GM19468 (cell line): ENCODE results near the gene CSMD2.

Source experiments
- ATAC-seq: cut with Tn5 transposase; IDR thresholded peaks from one replicate; pipeline ENCODE4 v1.9.1; 2021; ENCODE audit warnings: mild to moderate bottlenecking, moderate library complexity, moderate number of reproducible peaks; ENCODE audit not compliant: unreplicated experiment; ENCODE audit errors: extremely low read depth

Gene CSMD2

DNA sequence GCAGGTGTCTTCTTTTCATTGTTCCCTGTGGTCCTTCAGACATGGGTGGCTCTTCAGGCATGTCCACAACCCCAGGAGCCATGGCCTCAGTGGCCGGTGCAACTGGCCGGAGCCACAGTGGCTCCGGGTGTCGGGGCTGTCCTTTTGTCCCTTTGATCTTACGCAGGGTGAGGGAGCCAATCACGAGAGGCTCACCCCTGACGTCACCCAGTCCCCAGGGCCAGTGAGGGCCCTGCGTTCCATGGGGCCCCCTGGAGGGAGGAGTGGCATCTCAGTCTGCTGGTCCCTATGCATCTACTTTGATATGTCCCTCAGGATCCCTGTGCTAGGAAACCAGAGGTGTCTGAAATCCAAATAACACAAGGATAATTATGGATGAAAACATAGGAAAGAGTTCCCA lies 663.3 kb downstream of the CSMD2 start:
- no peak for ATAC-seq

DNA sequence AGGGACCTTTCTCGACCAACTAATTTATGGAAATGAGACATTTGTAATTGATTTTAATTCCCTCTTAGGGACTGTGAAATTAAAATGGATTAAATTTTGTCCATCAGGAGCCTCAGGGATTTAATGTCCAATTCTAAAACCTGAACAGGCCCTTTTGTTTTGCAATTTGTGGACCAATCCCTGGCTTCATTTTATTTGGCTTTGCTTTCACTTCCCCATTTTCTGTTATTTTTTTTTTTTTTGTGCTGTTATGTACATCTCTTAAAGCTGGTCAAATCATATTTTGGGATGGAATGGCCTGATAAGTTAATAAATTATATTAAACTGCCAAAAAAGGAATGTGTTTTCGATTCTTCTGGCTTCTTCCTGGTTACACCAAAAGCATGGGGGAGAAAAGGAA lies 663.7 kb downstream of the CSMD2 start:
- ATAC-seq, result no peak

DNA sequence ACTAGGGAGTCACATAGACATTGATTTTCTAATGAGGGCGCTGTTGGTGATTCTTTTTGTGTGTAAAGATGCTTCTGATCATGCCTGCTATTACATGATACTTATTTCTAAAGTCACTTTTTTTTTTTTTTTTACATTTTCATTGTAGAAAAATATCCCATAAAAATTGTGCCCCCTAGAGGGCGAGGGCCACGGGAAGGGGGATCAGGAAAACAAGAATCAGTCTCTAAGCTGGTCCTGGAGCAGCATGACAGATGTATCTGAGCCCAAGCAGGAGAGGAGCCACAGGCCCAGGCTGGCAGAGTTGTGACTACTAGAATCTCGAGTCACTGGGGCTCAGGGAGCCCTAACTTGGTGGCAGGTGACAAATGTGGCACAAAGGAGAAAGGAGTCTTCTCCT lies 664.5 kb downstream of the CSMD2 start:
- no peak for ATAC-seq

GRCh38 chr1:33497410-33497809 lies 667.6 kb downstream of the CSMD2 start:
- no peak for ATAC-seq

GRCh38 chr1:33494929-33495328 lies 670.1 kb downstream of the CSMD2 start:
- no peak for ATAC-seq

GRCh38 chr1:33488624-33489023 lies 676.4 kb downstream of the CSMD2 start:
- no peak for ATAC-seq

DNA sequence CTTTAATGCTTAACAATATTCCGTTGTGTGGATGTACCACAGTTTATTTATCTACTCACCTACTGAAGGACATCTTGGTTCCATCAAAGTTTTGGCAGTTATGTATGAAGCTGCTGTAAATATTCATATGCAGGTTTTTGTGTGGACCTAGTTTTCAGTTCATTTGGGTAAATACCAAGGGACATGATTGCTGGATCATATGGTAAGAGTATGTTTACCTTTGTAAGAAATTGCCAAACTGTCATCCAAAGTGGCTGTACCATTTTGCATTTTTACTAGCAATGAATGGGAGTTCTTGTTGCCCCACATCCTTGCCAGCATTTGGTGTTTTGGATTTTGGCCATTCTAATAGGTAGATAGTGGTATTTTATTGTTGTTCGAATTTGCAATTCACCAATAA lies 682.6 kb downstream of the CSMD2 start:
- ATAC-seq, result no peak

DNA sequence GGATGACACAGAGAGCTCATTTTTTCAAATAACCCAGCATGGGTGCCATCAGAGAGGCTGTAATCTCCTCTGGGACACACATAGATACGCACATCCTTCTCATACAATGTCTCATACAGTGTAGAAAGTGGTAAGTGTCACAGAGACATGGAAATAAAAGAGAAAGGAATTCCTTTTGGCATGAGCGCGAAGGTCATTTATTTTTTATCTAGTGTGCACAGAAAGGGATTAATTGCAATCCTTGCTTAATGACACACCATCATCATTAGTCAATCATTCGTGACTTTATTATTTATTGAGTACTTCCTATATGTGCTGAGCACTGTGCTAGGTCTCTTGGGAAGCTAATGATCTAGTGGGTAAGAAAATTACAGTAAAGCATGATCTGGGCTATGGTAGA lies 687.6 kb downstream of the CSMD2 start:
- ATAC-seq, result no peak

- no peak for ATAC-seq
Observed at GRCh38 chr1:33473900-33474299, 691.1 kb downstream of the CSMD2 start.

DNA sequence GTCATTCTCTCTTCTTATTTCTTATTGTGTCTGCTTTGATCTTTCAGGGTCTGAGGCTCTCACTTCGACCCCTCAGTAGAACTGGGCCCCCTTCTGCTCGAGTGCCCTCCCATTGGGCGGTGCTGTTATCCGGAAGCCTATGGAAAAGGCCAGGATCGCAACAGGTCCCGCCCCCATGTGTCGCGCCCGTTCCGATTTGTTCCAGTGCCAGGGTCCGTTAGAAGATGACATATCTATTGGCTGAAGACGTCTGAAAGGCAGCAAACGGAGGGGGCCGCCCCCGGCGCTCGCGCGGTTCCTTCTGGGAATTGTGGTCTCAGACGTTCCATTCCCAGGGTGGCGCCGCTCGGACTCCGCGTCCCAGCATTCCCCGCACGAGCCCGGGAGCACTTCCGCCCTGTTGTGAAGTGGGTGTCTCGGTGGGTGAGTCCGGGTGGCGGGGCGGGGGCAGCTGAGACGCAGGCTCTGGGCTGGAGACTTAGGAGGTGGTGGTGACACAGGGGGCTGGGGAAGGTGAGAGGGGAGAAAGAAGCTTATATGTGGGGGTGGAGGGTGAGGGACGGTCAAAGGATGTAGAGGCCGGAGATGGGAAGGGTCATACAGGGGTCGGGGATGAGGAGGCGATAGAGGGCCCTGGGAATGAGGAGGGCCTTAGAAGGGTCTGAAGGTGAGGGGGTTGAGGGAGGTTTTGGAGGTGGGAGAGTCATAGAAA lies 692.6 kb downstream of the CSMD2 start, which contains the start of gene ZSCAN20:
ZSCAN20 (plus strand) TSS at position 377 of the 712 bp plus-strand sequence. CDS start 6,644 bp downstream, outside the sequence.
- ATAC-seq, result peak; percentile 61

- no peak for ATAC-seq
Observed at GRCh38 chr1:33471416-33471815, 693.6 kb downstream of the CSMD2 start.

- ATAC-seq, result peak; percentile 40
Observed at GRCh38 chr1:33470495-33471012, 694.5 kb downstream of the CSMD2 start.

DNA sequence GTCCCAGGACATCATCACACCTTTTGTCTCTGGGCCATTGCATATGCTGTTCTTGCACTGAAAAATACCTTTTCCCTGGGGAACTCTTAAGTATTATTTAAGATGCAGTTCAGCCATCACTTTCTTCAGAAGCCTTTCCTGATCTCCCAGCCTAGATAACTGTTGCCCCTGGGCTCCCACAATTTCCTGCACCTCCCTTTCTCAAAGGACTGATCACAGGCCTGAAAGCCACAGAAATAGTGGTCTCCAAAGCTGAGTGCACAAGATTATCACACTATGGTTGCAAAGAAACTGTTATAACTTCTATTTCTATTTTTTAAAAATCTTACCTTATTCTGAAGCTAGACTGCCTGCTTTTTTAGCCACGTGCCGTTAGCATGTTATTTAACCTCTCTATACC lies 695.3 kb downstream of the CSMD2 start:
- ATAC-seq, result no peak

DNA sequence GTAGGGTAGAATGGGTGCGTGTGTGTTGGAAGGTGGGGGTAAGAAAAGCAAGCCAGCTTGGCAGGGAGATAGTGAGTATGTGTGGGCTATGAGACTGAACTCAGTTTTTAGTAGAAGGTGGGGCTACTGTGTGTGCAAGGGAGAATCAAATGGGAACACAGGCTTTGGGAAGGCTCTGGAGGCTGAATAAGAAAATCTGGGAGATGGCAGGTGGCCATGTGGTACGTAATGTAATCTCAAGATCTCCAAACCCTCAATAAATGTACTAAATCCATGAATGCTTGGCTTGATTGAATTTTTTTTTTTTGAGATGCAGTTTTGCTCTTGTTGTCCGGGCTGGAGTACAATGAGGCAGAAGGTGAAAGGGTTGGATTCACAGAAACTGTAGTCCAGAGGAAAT lies 696.1 kb downstream of the CSMD2 start:
- no peak for ATAC-seq

DNA sequence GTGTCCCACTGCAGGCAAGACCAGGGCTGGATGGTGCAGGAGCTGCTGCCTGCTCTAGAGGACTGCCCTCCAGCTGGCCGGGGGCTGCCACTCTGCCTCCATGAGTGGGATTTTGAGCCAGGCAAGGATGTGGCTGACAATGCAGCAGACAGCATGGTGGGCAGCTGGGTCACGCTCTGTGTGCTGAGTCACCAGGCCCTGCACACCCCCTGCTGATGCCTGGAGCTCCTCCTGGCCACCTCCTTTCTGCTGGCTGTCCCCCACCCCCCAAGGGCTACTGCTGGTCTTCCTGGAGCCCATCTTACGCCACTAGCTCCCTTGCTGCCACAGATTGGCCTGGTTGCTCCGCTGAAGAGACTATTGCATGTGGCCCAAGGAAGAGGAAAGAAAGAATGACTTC lies 696.5 kb downstream of the CSMD2 start:
- no peak for ATAC-seq

- ATAC-seq, result no peak
Observed at GRCh38 chr1:33468011-33468410, 697.0 kb downstream of the CSMD2 start.

- no peak for ATAC-seq
Observed at GRCh38 chr1:33466159-33466558, 698.9 kb downstream of the CSMD2 start.

DNA sequence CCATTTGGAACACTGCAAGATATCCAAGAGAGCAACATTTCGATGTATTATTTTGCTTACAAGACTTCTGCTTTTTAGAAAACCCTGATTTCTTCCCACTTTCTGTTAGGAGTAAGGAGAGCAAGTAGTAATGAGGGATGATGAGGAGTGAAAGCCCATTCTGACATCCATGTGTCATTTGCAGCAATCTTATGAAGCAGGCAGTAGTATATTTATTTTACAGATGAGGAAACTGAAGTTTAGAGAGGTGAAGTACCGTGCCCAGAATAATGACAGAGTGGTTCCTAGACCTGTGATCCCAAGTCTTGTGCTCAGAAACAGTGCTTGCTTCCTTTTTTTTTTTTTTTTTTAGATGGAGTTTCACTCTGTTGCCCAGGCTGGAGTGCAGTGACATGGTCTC lies 699.7 kb downstream of the CSMD2 start:
- ATAC-seq, result no peak

- ATAC-seq, result no peak
Observed at GRCh38 chr1:33464552-33464951, 700.5 kb downstream of the CSMD2 start.
